Stimulated activated CD8-positive, alpha-beta memory T cell treated with anti-CD3 and anti-CD28 coated beads, Interleukin-12 subunit alpha, Interleukin-12 subunit beta, amount 100 ng/mL, for 1 hour (primary cell): Measurements from ENCODE around the gene HPSE.

Experiments
- DNase-seq: peaks from one replicate; pipeline ENCODE4 v3.0.0-alpha.2; 2020; ENCODE audit warnings: low read depth

Gene HPSE

DNA sequence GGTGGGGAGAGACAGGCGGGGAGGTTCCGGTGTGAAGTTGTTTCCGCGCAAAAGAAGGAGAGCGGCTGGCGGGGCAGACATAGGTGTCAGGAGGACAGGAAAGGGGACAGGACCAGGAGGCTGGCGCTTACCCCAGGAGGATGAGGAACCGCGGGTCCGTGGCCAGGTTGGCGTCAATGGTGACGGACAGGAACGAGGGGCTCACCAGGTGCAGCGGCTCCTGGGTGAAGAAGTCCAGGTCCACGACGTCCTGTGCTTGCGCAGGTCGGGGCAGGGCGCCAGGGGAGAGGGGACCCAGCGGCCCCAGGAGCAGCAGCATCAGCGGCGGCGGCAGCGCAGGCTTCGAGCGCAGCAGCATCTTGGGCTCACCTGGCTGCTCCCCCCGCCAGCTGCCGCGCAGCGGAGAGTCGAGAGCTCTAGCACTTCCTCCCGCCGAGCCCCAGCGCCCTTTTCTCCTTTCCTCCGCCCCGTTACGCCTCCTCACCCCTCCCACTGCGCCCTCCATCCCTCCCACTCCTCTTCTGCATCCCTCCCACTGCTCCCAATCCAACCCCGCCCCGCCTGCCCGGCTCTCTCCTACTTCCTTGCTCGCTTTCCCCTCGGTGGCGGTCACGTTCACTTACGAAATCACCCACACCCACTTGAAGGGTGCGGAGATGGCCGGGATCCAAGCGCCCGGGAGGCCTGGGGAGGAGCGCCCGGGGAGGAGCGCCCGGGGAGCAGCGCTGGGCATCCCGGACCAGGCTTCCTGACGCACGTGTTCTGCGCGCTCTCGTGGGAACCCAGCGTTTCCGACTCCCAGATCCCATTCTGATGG lies at the start of gene HPSE:
Gene HPSE (minus strand): TSS at position 424 of the 817 bp plus-strand sequence. CDS start 66 bp downstream, at position 358.
- DNase-seq: peak; percentile 55

DNA sequence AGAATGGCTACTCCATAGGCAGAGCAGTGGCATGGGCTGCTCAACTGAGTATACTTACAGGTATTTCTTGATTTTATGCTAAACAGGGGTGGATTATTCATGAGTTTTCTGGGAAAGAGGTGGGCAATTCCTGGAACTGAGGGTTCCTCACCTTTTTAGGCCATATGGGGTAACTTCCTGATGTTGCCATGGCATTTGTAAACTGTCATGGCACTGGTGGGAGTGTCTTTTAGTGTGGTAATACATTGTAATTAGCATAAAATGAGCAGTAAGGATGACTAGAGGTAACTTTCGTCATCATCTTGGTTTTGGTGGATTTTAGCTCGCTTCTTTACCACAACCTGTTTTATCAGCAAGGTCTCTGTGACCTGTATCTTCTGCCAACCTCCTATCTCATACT lies 48.2 kb upstream of the HPSE start:
- no peak for DNase-seq

DNA sequence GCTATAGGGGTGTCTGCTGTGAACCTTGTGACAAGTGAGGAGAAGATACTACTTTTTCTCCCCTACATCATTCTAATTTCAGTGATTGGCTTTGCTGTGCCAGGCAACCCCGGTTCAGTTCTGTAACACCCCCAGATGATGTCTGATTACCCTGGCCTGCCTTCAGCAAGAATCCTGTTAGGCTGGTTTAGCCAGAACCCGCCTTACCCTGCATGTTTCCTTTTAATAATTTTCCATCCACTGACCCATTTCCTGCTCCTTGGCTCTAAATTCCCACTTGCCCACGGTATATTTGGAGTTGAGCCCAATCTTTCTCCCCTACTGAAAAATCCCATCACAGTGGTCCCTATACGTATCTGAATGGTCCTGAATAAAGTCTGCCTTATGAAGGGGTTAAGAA lies 46.5 kb upstream of the HPSE start:
- DNase-seq: no peak

DNA sequence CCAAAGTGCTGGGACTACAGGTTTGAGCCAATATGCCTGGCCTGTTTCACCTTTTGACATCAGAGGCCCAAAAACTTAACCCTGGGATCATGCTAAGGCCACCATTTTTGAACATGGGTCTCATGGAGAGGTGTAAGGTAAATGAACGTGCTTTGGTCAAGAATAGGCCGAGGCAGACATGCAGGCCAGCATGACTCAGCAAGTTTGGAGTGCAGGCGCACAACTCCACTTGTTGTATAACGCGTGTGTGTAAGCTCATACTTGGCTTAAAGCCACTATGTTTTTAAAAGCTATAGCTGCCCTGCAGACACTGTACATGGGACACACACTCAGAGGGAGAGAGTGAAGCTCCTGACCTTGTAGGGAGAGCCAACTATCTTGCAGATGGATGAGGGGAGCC lies 43.8 kb upstream of the HPSE start:
- no peak for DNase-seq

DNA sequence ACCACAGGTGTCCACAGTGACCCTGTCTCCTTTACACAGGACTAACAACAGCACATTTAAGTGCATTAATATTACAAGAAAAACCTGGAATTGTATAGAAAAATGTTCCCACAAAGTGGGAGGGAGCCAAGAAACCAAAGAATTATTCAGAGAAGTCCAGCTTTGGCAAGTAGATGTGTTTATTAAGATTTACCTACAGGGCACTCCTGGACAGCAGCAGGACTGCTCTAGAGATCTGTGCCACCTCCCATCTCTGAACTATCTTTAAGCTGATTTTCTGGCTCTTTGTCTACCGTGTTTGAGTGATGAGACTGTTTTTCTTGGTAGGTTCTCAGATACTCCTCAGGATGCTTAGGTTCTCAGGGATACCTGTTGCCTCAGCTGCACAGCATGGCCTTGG lies 38.3 kb upstream of the HPSE start:
- DNase-seq: no peak

DNA sequence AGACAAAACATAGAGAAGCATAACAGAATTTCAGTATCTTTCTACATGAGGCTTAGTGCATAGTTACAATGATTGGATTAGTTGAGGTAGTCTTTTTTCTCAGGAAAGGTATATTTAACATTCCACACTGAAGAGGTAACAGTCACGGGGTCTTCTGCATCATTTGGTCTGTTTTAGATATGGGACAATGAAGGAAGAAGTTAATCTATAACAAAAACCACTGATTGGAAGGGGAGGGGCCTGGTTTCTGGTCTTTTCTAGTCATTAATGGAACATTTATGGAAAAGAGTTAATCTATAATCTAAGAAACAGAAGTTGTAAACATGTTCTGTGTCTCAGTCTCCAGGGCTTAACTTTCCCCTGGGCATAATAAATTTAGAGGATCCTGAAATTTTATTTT lies 37.3 kb upstream of the HPSE start:
- DNase-seq: no peak

DNA sequence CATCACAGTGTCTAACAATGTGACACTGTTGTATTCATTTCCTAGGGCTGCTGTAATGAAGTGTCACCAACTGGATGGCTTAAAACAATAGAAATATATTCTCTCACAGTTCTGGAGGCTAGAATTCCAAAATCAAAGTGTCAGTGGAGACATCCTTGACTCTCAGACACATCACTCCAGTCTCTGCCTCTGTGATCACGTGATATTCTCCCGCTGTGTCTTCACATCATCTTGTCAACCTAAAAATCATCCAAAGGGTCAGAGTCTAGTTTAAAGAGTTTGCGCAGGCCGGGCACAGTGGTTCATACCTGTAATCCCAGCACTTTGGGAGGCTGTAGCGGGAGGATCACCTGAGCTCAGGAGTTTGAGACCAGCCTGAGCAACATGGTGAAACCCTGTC lies 36.6 kb upstream of the HPSE start:
- no peak for DNase-seq

DNA sequence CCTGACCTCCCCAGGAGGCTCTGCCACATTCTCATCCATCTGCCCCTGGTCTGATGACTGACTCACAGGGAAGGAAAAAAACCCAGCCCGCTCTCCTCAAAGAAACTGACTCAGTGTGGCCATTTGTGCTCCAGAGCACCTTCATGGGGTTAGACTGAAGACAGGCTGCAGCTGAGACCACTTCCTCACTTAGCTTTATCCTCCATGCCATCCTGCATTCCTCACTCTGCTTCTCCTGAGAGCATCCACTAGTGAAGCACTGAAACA lies 35.9 kb upstream of the HPSE start:
- DNase-seq: no peak

DNA sequence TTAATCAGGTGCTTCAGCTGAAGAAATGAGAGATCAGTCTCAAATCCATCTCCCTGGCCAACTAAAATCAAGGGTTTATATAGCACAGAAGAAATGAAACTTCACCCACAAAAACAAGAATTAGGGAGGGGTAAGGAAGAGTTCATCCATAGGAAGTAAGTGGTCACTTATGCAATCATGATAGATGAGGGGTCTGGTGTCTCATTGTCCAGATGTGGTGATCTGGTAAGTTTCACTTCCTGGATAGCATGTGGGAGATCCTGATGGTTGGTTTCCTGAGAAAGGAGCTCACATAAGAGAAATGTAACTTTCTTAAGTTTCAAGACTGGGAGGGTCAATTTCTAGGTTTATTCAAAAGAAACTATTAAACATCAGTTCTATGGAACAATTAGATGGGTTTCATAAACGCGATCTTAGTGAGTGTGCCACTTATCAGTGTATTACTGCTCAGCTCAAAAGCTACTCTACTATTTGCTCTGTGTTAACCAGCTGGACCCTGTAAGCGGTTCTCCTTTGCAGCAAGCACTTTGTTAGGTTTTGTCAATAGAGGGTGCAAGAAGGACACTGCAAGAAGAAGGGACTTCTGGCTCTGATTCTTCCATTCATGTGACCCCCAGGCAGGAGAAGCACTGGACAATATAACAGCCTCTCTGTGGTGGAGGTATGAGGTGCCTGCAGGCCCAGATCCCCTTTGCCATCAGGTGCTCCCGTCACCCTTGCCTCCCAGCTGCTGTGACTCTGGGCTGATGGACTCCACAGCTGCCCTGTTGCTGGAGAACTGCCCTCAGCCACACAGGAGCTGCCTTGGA lies 35.4 kb upstream of the HPSE start:
- no peak for DNase-seq

DNA sequence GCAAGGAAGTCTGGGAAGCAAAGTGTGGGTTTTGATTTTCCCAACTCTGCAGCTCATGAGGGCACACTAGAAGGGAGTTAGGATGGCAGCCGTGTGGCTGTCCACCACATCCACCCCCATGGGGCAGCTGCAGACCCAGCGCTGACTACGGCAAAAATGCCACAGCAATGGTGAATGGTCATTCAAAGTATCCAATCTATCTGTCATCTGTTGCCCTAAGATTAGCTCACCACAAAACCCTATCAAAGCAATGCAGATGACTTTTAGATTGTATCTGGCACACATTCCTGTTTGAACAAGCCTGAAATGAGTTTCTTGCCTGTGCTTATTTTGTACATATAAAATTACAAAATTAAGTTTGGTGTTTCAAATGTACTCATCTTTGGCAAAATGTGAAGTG lies 29.7 kb upstream of the HPSE start:
- no peak for DNase-seq

DNA sequence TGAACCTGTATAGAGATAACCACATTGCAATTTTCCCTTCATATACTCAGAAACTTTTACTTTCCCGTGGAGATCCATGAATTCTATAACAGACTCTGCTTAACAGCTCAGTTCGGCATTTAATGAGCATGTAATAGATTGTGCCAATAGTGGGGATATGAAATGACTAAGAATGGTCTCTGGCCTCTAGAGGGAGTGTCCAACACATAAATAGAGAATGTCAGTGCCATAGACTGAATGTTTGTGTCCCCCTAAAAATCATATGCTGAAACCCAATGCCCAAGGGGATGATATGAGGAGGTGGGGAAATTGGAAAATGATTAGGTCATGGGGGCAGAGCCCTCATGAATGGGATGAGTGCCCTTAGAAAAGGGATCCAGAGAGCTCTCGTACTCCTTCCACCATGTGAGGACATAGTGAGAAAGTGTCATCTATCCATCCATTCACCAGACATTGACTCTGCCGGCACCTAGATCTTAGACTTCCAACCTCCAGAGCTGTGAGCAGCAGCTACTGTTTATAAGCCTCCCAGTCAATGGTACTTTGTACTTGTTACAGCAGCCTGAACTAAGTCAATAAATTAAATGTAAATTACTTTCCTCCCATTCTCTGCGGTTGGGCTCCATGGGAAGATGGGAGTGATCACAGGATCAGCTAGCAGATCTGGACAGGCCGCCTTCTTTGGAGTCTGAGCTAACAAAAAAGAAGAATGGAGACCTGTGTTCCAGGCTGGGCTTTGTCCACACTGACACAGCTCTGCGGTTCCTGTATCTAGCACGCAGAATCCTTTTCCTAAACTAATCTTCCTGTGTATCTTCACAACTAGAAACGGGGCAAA lies 28.1 kb upstream of the HPSE start:
- DNase-seq: no peak

DNA sequence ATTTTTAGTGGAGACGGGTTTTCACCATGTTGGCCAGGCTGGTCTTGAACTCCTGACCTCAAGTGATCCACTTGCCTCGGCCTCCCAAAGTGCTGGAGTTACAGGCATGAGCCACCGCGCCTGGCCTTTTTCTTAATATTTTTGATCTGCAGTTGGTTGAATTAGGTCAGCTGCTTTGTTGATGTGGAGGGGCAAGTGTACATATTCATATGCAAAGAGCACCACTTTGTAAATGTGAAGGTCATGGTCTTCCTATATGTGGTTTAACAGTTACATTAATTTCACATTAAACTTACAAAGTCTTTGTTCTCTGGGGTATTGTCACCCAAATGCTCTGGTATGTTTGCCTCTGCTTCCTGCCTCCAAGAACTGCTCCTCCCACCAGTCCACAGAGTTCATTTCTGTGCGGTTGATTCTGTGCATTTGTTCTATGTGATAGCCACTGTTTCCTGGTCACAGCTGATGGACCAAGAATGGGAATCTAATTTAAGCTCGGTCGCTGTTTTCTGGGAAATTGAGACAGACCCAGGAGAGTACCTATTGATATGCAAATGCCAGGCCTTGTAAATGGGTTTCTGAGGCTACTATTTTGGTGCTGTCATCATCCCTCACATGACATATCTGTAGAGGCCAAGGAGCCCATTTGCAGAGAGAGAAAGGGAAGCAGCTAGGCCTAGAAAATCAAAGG lies 26.9 kb upstream of the HPSE start:
- no peak for DNase-seq

DNA sequence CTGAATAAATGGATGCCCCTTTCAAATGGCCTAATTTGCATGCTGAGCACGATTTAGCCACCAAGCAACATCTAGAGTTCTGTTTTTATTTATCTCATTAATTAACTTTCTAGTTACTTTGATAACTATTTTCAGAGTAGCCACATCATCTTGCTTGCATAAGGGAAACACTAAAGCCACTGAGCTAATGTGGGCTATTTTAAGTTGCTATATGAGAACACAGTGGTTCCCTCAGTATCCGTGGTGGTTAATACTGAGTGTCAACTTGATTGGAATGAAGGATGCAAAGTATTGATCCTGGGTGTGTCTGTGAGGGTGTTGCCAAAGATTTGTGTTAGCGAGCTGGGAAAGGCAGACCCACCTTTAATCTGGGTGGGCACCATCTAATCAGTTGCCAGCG lies 25.4 kb upstream of the HPSE start:
- no peak for DNase-seq

DNA sequence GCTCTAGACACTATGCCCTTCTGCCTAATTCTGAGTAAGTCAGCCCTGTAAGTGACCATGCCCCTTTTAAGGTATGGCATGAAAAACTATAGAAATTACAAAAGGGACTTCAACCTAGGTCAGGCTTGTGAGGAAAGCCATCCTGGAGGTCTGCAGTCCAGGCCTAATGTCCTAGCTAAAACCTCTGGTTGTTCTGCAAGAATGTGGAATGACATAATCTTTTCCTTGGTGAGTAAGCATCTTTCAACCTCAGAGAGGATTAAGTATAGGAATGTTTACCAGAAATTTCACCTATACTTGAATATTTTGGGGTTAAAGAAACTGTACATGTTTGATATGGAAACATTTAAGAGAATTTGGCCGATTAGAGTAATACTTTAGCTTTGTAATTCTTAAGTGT lies 23.8 kb upstream of the HPSE start:
- no peak for DNase-seq

DNA sequence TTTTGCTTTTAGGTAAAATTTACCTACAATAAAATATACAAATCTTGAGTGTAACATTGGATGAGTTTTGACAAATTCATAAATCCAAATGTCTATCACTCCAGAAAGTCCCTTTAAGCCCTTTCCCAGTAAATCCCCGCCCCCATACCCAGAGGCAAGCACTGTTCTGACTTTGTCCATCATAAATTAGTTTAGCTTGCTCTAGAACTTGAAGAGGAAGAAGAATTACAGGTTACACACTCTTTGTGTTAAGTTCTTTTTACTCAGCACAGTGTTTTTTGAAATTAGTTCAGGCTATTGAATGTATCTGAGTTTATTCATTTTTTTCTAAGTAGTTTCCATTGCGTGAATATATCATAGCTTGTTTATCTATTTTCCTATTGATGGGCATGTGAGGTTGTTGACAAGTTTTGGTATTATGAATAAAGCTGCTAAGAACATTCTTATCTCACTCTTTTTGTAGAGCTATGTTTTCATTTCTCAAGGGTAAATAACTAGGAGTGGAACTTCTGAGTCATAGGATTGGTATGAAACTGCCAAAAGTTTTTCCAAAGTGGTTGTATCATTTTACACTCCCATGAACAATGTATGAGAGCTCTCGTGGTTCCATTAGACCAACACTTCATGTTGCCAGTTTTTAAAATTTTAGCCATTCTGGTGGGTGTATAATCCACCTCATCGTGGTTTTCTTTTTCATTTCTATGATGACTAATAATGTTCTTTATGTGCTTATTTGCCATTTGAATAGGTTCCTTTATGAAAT lies 22.4 kb upstream of the HPSE start:
- DNase-seq: no peak

DNA sequence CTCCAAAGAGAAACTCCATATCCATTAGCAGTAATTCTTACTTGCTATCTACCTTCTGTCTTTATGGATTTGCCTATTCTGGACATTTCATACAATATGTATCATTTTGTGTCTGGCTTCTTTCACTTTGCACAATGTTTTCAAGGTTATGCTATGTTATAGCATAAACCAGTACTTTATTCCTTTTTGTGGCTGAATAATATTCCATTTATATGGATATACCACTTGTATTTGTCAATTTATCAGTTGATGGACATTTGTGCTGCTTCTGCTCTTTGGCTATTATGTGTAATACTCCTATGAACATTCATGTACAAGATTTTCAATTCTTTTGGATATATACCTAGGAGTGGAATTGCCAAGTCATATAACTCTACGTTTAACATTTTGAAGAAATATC lies 18.9 kb upstream of the HPSE start:
- DNase-seq: no peak

DNA sequence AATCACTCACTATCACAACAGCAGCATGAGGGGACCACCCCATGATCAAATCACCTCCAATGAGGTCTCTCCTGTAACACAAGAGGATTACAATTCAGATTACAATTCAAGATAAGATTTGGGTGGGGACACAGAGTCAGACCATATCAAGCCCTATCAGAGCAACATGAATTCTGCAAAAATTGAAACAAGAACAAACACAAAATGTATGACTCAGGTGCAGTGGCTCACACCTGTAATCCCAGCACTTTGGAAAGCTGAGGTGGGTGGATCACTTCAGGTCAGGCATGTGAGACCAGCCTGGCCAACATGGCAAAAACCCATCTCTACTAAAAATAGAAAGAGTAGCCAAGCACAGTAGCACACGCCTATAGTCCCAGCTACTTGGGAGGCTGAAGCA lies 13.4 kb upstream of the HPSE start:
- DNase-seq: no peak

DNA sequence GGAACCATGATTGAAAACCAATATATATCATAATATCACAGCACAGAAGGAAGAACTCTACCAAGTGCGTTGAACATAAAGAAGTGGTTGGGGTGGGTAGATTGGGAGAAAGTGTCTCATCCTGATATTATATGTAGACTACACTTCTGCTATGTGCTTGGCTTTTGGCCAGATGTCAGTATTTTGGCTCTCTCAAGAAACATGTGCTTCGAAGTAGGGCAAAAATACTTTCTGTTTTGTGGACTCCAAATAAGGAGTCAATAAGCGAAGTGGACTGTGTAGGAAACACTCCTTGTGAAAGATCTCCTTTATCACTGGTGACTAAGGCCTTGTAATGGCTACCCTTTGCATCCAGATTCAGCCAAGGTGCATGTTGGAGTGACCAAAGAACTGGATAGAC lies 7.8 kb upstream of the HPSE start:
- DNase-seq: no peak

DNA sequence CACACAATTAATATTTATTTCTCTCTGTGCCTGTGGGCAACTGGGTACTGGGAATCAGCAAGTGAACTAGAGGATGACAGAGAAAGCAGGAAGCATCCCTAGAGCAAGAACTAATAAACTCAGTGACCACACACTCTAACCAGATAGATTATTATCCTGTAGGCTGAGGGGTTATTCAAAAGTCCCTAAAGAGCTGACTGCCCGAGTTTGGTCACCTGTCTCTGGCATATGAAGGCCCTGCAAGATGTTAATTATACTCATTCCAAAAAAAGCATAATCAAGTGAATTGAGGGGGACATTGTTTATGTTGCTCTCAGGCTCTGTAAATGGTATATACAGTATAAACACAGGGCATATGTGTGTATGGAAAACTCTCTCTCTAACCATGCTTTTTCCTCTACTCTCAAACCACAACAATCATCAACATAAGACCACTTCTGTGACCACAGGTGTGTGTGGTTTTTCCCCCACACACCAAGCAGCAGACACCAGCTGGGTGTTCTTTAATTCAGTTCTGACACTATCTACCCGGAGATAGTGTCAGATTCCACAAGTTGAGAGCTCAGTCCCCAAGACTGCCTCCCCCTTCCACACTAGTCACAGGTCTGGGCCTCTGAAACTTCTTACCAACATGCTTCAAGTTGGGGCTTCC lies 6.2 kb upstream of the HPSE start:
- DNase-seq: peak; percentile 7

DNA sequence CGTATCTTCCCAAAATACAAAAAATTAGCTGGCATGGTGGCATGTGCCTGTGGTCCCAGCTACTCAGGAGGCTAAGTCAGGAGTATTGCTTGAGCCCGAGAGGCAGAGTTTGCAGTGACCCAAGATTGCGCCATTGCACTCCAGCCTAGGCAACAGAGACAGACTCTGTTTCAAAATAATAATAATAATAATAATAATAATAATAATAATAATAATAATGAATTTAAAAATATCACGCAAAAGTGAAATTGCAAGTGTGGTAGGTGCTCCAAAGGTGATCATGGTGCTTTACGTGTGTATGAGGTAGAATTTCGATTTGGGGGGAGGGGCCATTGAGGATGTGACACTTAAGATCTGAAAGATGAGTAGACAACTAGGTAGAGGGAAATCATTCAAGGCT lies 4.9 kb upstream of the HPSE start:
- no peak for DNase-seq

DNA sequence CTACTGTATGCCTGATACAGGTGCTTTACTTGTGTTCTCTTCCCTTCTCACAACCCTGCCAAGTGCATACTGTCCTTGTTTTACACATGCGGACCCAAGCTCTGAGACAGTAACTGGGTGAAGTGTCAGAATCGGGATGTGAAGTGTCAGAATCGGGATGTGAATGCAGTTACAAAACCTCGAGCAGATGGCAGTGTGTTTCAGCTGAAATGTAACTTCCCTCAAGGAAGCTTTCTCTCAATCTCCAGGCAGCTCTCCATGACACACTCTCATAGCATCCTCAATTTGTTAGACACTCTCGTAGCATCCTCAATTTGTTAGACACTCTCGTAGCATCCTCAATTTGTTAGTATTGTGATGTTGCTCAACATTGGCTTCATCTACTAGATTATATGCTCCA lies 1.1 kb upstream of the HPSE start:
- no peak for DNase-seq
